Progenitor cell of endocrine pancreas (in vitro differentiated cells): ENCODE data around the gene RETN. TPM values are rescaled to one million over a fixed set of nuclear protein-coding genes. Genes with fewer than 3 reads are reported as not detected.

ENCODE experiments used
- DNase-seq: peaks from one replicate; pipeline ENCODE4 v3.0.0; 2021; ENCODE audit warnings: low spot score; ENCODE audit not compliant: unreplicated experiment
- H3K27ac Mint-ChIP-seq: 2 replicates; pipeline ENCODE4 v1.8.0; 2021; ENCODE audit warnings: mild to moderate bottlenecking, moderate library complexity, mixed read lengths
- H3K27me3 Mint-ChIP-seq: 2 replicates; pipeline ENCODE4 v1.8.0; 2021; ENCODE audit warnings: mixed read lengths
- H3K36me3 Mint-ChIP-seq: 2 replicates; pipeline ENCODE4 v1.8.0; 2022; ENCODE audit warnings: mixed read lengths; ENCODE audit not compliant: insufficient read depth
- H3K4me1 Mint-ChIP-seq: 2 replicates; pipeline ENCODE4 v1.8.0; 2021; ENCODE audit warnings: low read depth, mixed read lengths
- H3K4me3 Mint-ChIP-seq: 2 replicates; pipeline ENCODE4 v1.8.0; 2021; ENCODE audit warnings: low read depth, mild to moderate bottlenecking, moderate library complexity, mixed read lengths
- H3K9me3 Mint-ChIP-seq: 2 replicates; pipeline ENCODE4 v1.8.0; 2021; ENCODE audit warnings: low read depth, mixed read lengths
- CTCF ChIP-seq: fragments of 200-600 bp; sonication (generic); IDR thresholded peaks from one replicate; pipeline ENCODE4 v1.5.0; 2021; ENCODE audit warnings: antibody characterized with exemption, mild to moderate bottlenecking; ENCODE audit not compliant: unreplicated experiment
- total RNA-seq: library from RNA; stranded (reverse); gene quantifications from 2 replicates; pipeline ENCODE4 v1.2.1, GENCODE V29; 2021

The RETN gene
- total RNA-seq, 1 donor from 2014 or later = not detected

- H3K27me3 Mint-ChIP-seq = peaks cover 44% of the 10 kb centered on the region
- H3K9me3 Mint-ChIP-seq = no peaks in the 10 kb centered on the region
- H3K4me3 Mint-ChIP-seq = no peak overlapping the region
Observed at GRCh38 chr19:7665076-7665475, 3.8 kb upstream of the RETN start.

GRCh38 chr19:7669641-7670040 lies 792 bp downstream of the RETN start:
- Mint-ChIP-seq H3K4me3 (no peak overlapping the region), H3K4me1 (no peaks in the 10 kb centered on the region), H3K27me3 (peaks cover 73% of the 10 kb centered on the region), H3K27ac (no peak overlapping the region), H3K36me3 (no peaks in the 10 kb centered on the region), H3K9me3 (no peaks in the 10 kb centered on the region)
- DNase-seq = no peak
- TF ChIP-seq CTCF = no peak

More at GRCh38 chr19:7665076-7665475, 3.8 kb upstream of the RETN start:
- H3K36me3 Mint-ChIP-seq = no peaks in the 10 kb centered on the region
- no peak for DNase-seq
- TF ChIP-seq CTCF = no peak
- H3K27ac Mint-ChIP-seq = no peak overlapping the region
- H3K4me1 Mint-ChIP-seq = no peaks in the 10 kb centered on the region

- Mint-ChIP-seq H3K27me3 (peaks cover 74% of the 10 kb centered on the region), H3K36me3 (no peaks in the 10 kb centered on the region), H3K4me1 (no peaks in the 10 kb centered on the region), H3K4me3 (peak overlapping the region; percentile 40), H3K9me3 (no peaks in the 10 kb centered on the region), H3K27ac (no peak overlapping the region)
- DNase-seq = no peak
- no peak for TF ChIP-seq CTCF
Observed at GRCh38 chr19:7670150-7670783, 1.4 kb downstream of the RETN start.

- Mint-ChIP-seq H3K4me3 (no peak overlapping the region), H3K27ac (no peak overlapping the region), H3K9me3 (no peaks in the 10 kb centered on the region), H3K27me3 (peaks cover 72% of the 10 kb centered on the region), H3K36me3 (no peaks in the 10 kb centered on the region), H3K4me1 (no peaks in the 10 kb centered on the region)
- no peak for DNase-seq
- no peak for TF ChIP-seq CTCF
Observed at GRCh38 chr19:7670790-7671189, 1.9 kb downstream of the RETN start.

DNA sequence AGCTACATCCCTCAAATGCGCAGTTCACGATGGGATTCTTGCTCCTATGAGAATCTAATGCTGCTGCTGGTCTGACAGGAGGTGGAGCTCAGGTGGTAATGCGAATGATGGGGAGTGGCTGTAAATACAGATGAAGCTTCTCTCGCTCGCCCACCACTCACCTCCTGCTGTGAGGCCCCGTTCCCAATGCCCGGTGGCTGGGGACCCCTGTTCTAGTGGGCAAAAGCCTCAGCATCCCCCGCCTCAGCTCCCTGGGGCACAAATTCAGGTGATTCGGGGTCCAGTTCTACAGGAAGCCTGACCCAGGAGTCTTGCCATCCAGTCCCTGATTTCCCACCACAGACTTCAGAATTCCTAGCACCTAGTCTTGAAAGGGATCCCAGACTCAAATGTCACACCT lies 3.7 kb downstream of the RETN start:
- DNase-seq = no peak
- Mint-ChIP-seq H3K36me3 (no peaks in the 10 kb centered on the region), H3K27me3 (peaks cover 75% of the 10 kb centered on the region), H3K4me1 (no peaks in the 10 kb centered on the region), H3K27ac (no peak overlapping the region), H3K4me3 (no peak overlapping the region), H3K9me3 (no peaks in the 10 kb centered on the region)
- TF ChIP-seq CTCF = no peak
